ENCODE results near the gene ZFAND2B. TPM values are rescaled to one million over a fixed set of nuclear protein-coding genes. Genes with fewer than 3 reads are reported as not detected.

The ZFAND2B gene
- total and polyA plus RNA-seq, 2 donors (not counting 1 experiment from before 2014, with no cell fraction given): 55.2 to 115 TPM

- Histone ChIP-seq H3K27ac (ENCODE audit: low read length in 2 of 2) (no peak overlapping the region), H3K36me3 (replicated peaks in 1 of 2; ENCODE audit: control extremely low read depth in 1 of 2, control insufficient read depth in 1 of 2, extremely low read depth in 1 of 2, insufficient read depth in 2 of 2, low read length in 1 of 2) (peaks cover 0 to 10% of the 10 kb centered on the region in 2 experiments), H3K4me1 (ENCODE audit: control insufficient read depth in 2 of 2, insufficient read depth in 2 of 2, low read length in 2 of 2) (peaks cover 32 to 38% of the 10 kb centered on the region in 2 donors), H3K79me2 (ENCODE audit: control insufficient read depth, insufficient read depth, low read length) (peaks cover 39% of the 10 kb centered on the region), H3K27me3 (replicated peaks in 1 of 4; ENCODE audit: control extremely low read depth in 1 of 4, control insufficient read depth in 3 of 4, insufficient read depth in 4 of 4, low read length in 3 of 4) (no peaks in the 10 kb centered on the region), H2AFZ (ENCODE audit: insufficient read depth, low read depth, low read length, poor library complexity, severe bottlenecking) (peak overlapping the region; percentile 46), H3K4me3 (ENCODE audit: control extremely low read depth in 1 of 5, extremely low read depth in 1 of 5, insufficient read depth in 1 of 5, low read depth in 2 of 5, low read length in 4 of 5) (peak overlapping the region in 1 of 5 experiments; percentile 30), H4K20me1 (ENCODE audit: control insufficient read depth, insufficient read depth, low read length, poor library complexity, severe bottlenecking) (no peaks in the 10 kb centered on the region), H3K4me2 (replicated peaks; ENCODE audit: low read depth, low read length, poor library complexity, severe bottlenecking) (peak overlapping the region; percentile 32), H3K9ac (ENCODE audit: low read length) (no peak overlapping the region), H3K9me3 (ENCODE audit: control extremely low read depth in 1 of 3, control insufficient read depth in 2 of 3, insufficient read depth in 1 of 3, low read length in 2 of 3) (no peaks in the 10 kb centered on the region)
- peaks cover 42% of the 10 kb centered on the region for H3K4me1 Mint-ChIP-seq
- WGBS (ENCODE audit: insufficient coverage): 66% methylated on average over 23 of the region's 28 CpGs
- ATAC-seq (ENCODE audit: low read depth) (no peak), DNase-seq (no peak)
- no peaks in the 10 kb centered on the region for H3K9me3 Mint-ChIP-seq (ENCODE audit: insufficient read depth)
- intact Hi-C loops (cut with micrococcal nuclease): no loop called here
- ChIA-PET CTCF (no interaction called here), POLR2A (no interaction called here)
- H3K4me3 Mint-ChIP-seq: peak overlapping the region; percentile 74
- peak overlapping the region; percentile 71 for H3K27ac Mint-ChIP-seq
- H3K27me3 Mint-ChIP-seq: no peaks in the 10 kb centered on the region
- TF ChIP-seq CTCF (IDR thresholded peaks at IDR 0.05) (no peak), EZH2 (IDR thresholded peaks at IDR 0.05; ENCODE audit: borderline replicate concordance, insufficient read depth, low read depth, low read length, poor library complexity, severe bottlenecking) (no peak)
Observed at GRCh38 chr2:219243291-219243761, 36.7 kb downstream of the ZFAND2B start.

DNA sequence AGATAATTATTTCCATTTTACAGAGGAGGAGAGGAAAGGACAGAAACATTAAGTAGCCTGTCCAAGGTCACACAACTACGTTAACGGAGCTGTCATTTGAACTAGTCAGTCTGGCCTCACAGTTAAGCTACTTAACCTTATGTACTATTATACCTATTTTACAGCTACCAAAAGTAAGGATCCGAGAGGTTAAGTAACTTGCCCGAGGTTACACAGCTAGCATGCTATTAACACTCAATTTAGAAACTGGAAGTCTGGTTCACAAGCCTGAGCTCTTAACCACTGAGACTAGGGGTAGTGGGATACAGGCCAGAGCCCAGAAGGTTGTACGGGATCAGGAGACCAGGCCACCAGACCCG, 38.2 kb downstream of the ZFAND2B start:
- H3K4me1 ChIP-seq (ENCODE audit: control insufficient read depth in 2 of 2, insufficient read depth in 2 of 2, low read length in 2 of 2): peaks cover 47 to 52% of the 10 kb centered on the region in 2 donors
- H3K79me2 ChIP-seq (ENCODE audit: control insufficient read depth, insufficient read depth, low read length): peaks cover 47% of the 10 kb centered on the region
- H3K9me3 ChIP-seq (ENCODE audit: control extremely low read depth in 1 of 3, control insufficient read depth in 2 of 3, insufficient read depth in 1 of 3, low read length in 2 of 3): no peaks in the 10 kb centered on the region
- CTCF ChIA-PET: interaction anchor here (0.6 to 3.0 kb wide), 16 partner anchors 9 to 91 kb away, joined by 3 to 25 read pairs (median 4); partner anchors contain the start of genes ANKZF1, ATG9A, DNAJB2 and TUBA4A
- peak overlapping the region; percentile 87 to 92 for H3K27ac ChIP-seq (ENCODE audit: low read length in 2 of 2)
- no peaks in the 10 kb centered on the region for H3K27me3 Mint-ChIP-seq
- peak overlapping the region; percentile 92 for H3K4me3 Mint-ChIP-seq
- no peak for ATAC-seq (ENCODE audit: low read depth)
- POLR2A ChIA-PET: interaction anchor here (0.7 to 2.7 kb wide), 9 partner anchors 9 to 143 kb away, joined by 3 to 49 read pairs (median 9); partner anchors contain the start of genes ABCB6, ANKZF1, ATG9A and CNPPD1
- no peak for TF ChIP-seq EZH2 (IDR thresholded peaks at IDR 0.05; ENCODE audit: borderline replicate concordance, insufficient read depth, low read depth, low read length, poor library complexity, severe bottlenecking)
- TF ChIP-seq CTCF (IDR thresholded peaks at IDR 0.05): no peak
- H3K9ac ChIP-seq (ENCODE audit: low read length): peak overlapping the region; percentile 96
- H3K4me3 ChIP-seq (ENCODE audit: control extremely low read depth in 1 of 5, extremely low read depth in 1 of 5, insufficient read depth in 1 of 5, low read depth in 2 of 5, low read length in 4 of 5): peak overlapping the region; percentile 50 to 98 (median 94)
- H3K4me1 Mint-ChIP-seq: peaks cover 57% of the 10 kb centered on the region
- DNase-seq: no peak
- H3K36me3 ChIP-seq (replicated peaks in 1 of 2; ENCODE audit: control extremely low read depth in 1 of 2, control insufficient read depth in 1 of 2, extremely low read depth in 1 of 2, insufficient read depth in 2 of 2, low read length in 1 of 2): peaks cover 0 to 16% of the 10 kb centered on the region in 2 experiments
- no peaks in the 10 kb centered on the region for H3K27me3 ChIP-seq (replicated peaks in 1 of 4; ENCODE audit: control extremely low read depth in 1 of 4, control insufficient read depth in 3 of 4, insufficient read depth in 4 of 4, low read length in 3 of 4)
- WGBS (ENCODE audit: insufficient coverage): no CpG with 5 or more reads among the region's 6 CpGs
- peak overlapping the region; percentile 96 for H2AFZ ChIP-seq (ENCODE audit: insufficient read depth, low read depth, low read length, poor library complexity, severe bottlenecking)
- H3K4me2 ChIP-seq (replicated peaks; ENCODE audit: low read depth, low read length, poor library complexity, severe bottlenecking): peak overlapping the region; percentile 93
- H4K20me1 ChIP-seq (ENCODE audit: control insufficient read depth, insufficient read depth, low read length, poor library complexity, severe bottlenecking): no peaks in the 10 kb centered on the region
- H3K9me3 Mint-ChIP-seq (ENCODE audit: insufficient read depth): no peaks in the 10 kb centered on the region
- intact Hi-C loops (cut with micrococcal nuclease): loop anchor here (1.0 to 2.0 kb wide), 6 partner anchors 9 to 84 kb away; partner anchors contain the start of genes ANKZF1, ATG9A, CNPPD1 and DNAJB2
- peak overlapping the region; percentile 96 for H3K27ac Mint-ChIP-seq

Measured in B cell (primary cell).